Testis (tissue), 2 donors: ENCODE results near the gene ANKS1B.

ENCODE experiments used
- CTCF ChIP-seq, 3 experiments: fragments of 450-650 bp in 2 of 3; fragments of 200-600 bp in 1 of 3; sonication (generic) in 1 of 3; IDR thresholded peaks; one replicate each; pipeline ENCODE4 v1.5.1; 2016 to 2019; ENCODE audit warnings: antibody characterized with exemption in 3 of 3, mild to moderate bottlenecking in 2 of 3, moderate library complexity in 1 of 3
- POLR2A ChIP-seq: fragments of 450-650 bp; IDR thresholded peaks from one replicate; pipeline ENCODE4 v1.6.1; 2017; ENCODE audit warnings: antibody characterized with exemption, mild to moderate bottlenecking, moderate library complexity

GRCh38 chr12:99901181-99901580 lies 83.6 kb downstream of the ANKS1B start:
- TF ChIP-seq CTCF (IDR thresholded peaks at IDR 0.05) (no peak), POLR2A (no peak)
